K562 (cell line): ENCODE measurements around the gene CYP2W1. TPM values are rescaled to one million over a fixed set of nuclear protein-coding genes. Genes with fewer than 3 reads are reported as not detected.
A peak's percentile ranks its signal among the peaks of the same experiment; 100 is the strongest.

Source experiments
- ATAC-seq: fragments of 200-7000 bp; cut with Tn5 transposase; 3 replicates; pipeline ENCODE4 v1.9.1; 2020; ENCODE audit warnings: moderate library complexity
- BruUV-seq: library from RNA; stranded (reverse); fragments of 400-500 nt; replicated peaks from 2 replicates; lab custom pipeline; 2021; lab: Mats Ljungman, UMichigan
- CTCF ChIA-PET: fragments of 300-600 bp; formaldehyde crosslinking; extraction: SDS; loops from one replicate; lab custom pipeline; 2021; ENCODE audit warnings: low intra/inter-chr PET ratio; lab: Yijun Ruan, JAX
- POLR2A ChIA-PET: fragments of 300-600, 350-650 bp; sonication (Branson Sonifier 250); formaldehyde crosslinking; extraction: SDS; loops from one replicate; lab custom pipeline; 2021; ENCODE audit warnings: antibody characterized with exemption, inconsistent platforms; lab: Yijun Ruan, JAX
- DNase-seq, 4 experiments: peaks; one replicate each; pipeline versions ENCODE4 v3.0.0 to v3.0.0-alpha.2; 2011 to 2018; ENCODE audit warnings: low spot score in 3 of 4, mixed read lengths in 3 of 4; ENCODE audit errors: extremely low read depth in 1 of 4
- FAIRE-seq: peaks from 2 replicates; lab custom pipeline; 2011; peaks lifted over from hg19 to GRCh38; lab: Jason Lieb, UNC
- H2AFZ ChIP-seq: 2 replicates; pipeline ENCODE4 v1.6.0; 2011; ENCODE audit warnings: low read depth, low read length, control low read depth, inconsistent platforms
- H3K27ac ChIP-seq: fragments of 200-600 bp; 3 replicates; pipeline ENCODE4 v1.8.0; 2011; ENCODE audit warnings: low read depth, mild to moderate bottlenecking, control low read depth, inconsistent platforms, low read length, moderate library complexity, mixed read lengths; ENCODE audit errors: extremely low read depth
- H3K27me3 ChIP-seq, 2 experiments: fragments of 300-600 bp in 1 of 2; 2 replicates in 1 of 2; 3 replicates in 1 of 2; pipeline versions ENCODE4 v1.6.0 to v1.8.0; 2011; ENCODE audit warnings: inconsistent platforms in 2 of 2, low read length in 2 of 2, mild to moderate bottlenecking in 1 of 2, mixed read lengths in 1 of 2, moderate library complexity in 1 of 2; ENCODE audit not compliant: control insufficient read depth in 2 of 2, insufficient read depth in 2 of 2
- H3K36me3 ChIP-seq: fragments of 300-600 bp; 3 replicates; pipeline ENCODE4 v1.8.0; 2011; ENCODE audit warnings: mild to moderate bottlenecking, low read length, inconsistent platforms; ENCODE audit not compliant: control insufficient read depth, insufficient read depth
- H3K4me1 ChIP-seq, 2 experiments: fragments of 200-600 bp in 1 of 2; replicated peaks in 1 of 2; 2 replicates in 1 of 2; 3 replicates in 1 of 2; pipeline versions ENCODE4 v1.5.1 to v1.8.0; 2011; ENCODE audit warnings: inconsistent platforms in 2 of 2, low read length in 2 of 2, mild to moderate bottlenecking in 1 of 2, mixed read lengths in 1 of 2, moderate library complexity in 1 of 2; ENCODE audit not compliant: control insufficient read depth in 2 of 2, insufficient read depth in 2 of 2
- H3K4me2 ChIP-seq: 2 replicates; pipeline ENCODE4 v1.6.1; 2011; ENCODE audit warnings: low read length, control low read depth, inconsistent platforms, mixed read lengths; ENCODE audit not compliant: insufficient read depth
- H3K4me3 ChIP-seq: fragments of 200-600 bp; sonication (generic), shearing (Covaris generic); 2 replicates; pipeline ENCODE4 v1.5.1; 2016; ENCODE audit warnings: control low read depth, inconsistent platforms
- H3K79me2 ChIP-seq: fragments of 200-600 bp; 3 replicates; pipeline ENCODE4 v1.8.0; 2011; ENCODE audit warnings: low read length, inconsistent platforms; ENCODE audit not compliant: control insufficient read depth, insufficient read depth
- H3K9ac ChIP-seq, 2 experiments: 2 replicates each; pipeline versions ENCODE4 v1.6.0 to v1.6.1; 2011; ENCODE audit warnings: low read depth in 2 of 2, low read length in 2 of 2, control low read depth in 1 of 2, inconsistent platforms in 1 of 2, mild to moderate bottlenecking in 1 of 2, mixed read lengths in 1 of 2; ENCODE audit not compliant: insufficient read depth in 1 of 2
- H3K9me1 ChIP-seq: one replicate; pipeline ENCODE4 v1.6.0; 2011; ENCODE audit warnings: inconsistent platforms, mild to moderate bottlenecking, low read length, moderate library complexity; ENCODE audit not compliant: control insufficient read depth, insufficient read depth
- H3K9me3 ChIP-seq: replicated peaks from 2 replicates; pipeline ENCODE4 v1.5.1; 2011; ENCODE audit warnings: low read depth, low read length, inconsistent platforms; ENCODE audit not compliant: control insufficient read depth, insufficient read depth
- H4K20me1 ChIP-seq: replicated peaks from 2 replicates; pipeline ENCODE4 v1.6.1; 2011; ENCODE audit warnings: low read length, inconsistent platforms, mixed read lengths; ENCODE audit not compliant: control insufficient read depth, insufficient read depth
- ELF2 ChIP-seq: fragments of 250-450 bp; sonication (Bioruptor Pico); IDR thresholded peaks from 2 replicates; pipeline ENCODE4 v1.5.0; 2021; ENCODE audit warnings: mild to moderate bottlenecking
- POLR2A ChIP-seq: fragments of 450-650 bp; conservative IDR thresholded peaks from 2 replicates; pipeline ENCODE4 v1.6.1; 2016
- POLR2G ChIP-seq: fragments of 200-400 bp; formaldehyde crosslinking; IDR thresholded peaks from 2 replicates; pipeline ENCODE4 v1.6.1; 2017; ENCODE audit warnings: low read depth, mild to moderate bottlenecking, antibody characterized with exemption, low read length, moderate library complexity
- U2AF2 ChIP-seq: fragments of 200-400 bp; formaldehyde crosslinking; optimal IDR thresholded peaks from 2 replicates; pipeline ENCODE3; 2017; ENCODE audit warnings: low read depth, mild to moderate bottlenecking, low read length
- WGBS: fragments of 100-300 bp; shearing (Covaris generic); methylation state at CpG from one replicate; pipeline ENCODE4 v1.1.6; 2016; ENCODE audit warnings: low coverage, mixed read lengths; ENCODE audit not compliant: insufficient coverage; ENCODE audit errors: missing lambda C conversion rate; 5-methylcytosine and 5-hydroxymethylcytosine counted together
- in situ Hi-C: fragments of 300-500 bp; cut with MboI; formaldehyde crosslinking; loops from 4 replicates; pipeline ENCODE4 v1.15.0; 2018; ENCODE audit warnings: inconsistent platforms, mixed read lengths
- intact Hi-C: fragments of 100-400 bp; cut with micrococcal nuclease; formaldehyde crosslinking; loops from 2 replicates; pipeline ENCODE4 v1.14.2; 2022
- polyA plus RNA-seq, 8 experiments: library from polyadenylated mRNA; depleted of rRNA in 4 of 8; stranded (reverse) in 5 of 8; unstranded in 3 of 8; fragments of >200 nt; fragmentation: Nextera tagmentation in 2 of 8; fragmentation: Illumina TruSeq in 1 of 8; extraction: Ambion mirVana in 2 of 8; extraction: Trizol in 1 of 8; gene quantifications; 2 replicates each; pipeline versions ENCODE4 v1.2.1 to v1.2.3, GENCODE V29; 2011 to 2014; ENCODE audit warnings: inconsistent platforms in 1 of 8, missing spikeins in 1 of 8
- total RNA-seq, 7 experiments: library from RNA; depleted of rRNA in 6 of 7; stranded (reverse); fragments of >200 nt in 6 of 7; fragmentation: Illumina TruSeq in 2 of 7; extraction: Trizol in 2 of 7; gene quantifications; 2 replicates each; pipeline versions ENCODE4 v1.2.1 to v1.2.3, GENCODE V29; 2011 to 2021; ENCODE audit warnings: low replicate concordance in 1 of 7
- TF ChIP-seq, protein P1 (sequence below): IDR thresholded peaks from 2 replicates; pipeline ENCODE4 v1.6.1; 2011; ENCODE audit warnings: borderline replicate concordance, low read depth, mild to moderate bottlenecking, moderate library complexity, low read length; ENCODE audit not compliant: insufficient read depth, poor library complexity, severe bottlenecking

CYP2W1 gene
- total and polyA plus RNA-seq, 9 of the 15 experiments (the other 6 are each of a cell fraction or from before 2014, with no cell fraction given): not detected

DNA sequence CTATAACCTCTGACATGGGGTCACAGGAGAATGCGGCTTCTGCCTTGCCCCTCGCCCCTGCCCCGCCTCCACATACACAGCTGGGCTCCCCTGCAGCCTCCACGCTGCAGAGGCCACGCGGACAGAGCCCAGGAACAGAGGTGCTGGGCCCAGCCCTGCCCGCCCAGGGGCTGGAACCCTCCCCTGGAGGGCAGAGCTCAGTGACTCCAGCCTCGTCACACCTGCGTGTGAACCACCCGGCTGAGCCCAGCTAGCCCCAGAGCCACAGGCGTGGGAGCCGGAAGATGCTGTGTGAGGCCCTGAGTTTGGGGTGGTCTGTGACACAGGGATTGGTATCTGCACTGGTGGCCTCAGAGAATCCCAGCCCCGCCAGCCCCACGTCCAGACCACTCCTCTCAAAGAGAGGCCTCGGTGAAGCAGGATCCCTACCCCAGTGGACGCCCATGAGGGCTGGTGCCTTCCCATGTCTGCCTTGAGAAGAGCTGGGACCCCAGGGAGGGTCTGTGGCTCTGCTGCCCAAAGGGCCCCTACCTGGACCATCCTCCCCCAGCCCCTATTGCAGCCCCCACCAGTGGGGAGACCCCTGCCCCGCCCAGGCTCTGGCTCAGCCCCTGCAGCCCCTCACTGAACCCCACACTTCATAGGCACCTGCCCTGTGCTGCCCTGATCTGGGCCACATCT is 20.4 kb upstream of the CYP2W1 start:
- Histone ChIP-seq H3K4me1 (peaks cover 0 to 50% of the 10 kb centered on the region in 2 experiments; a peak in 2 of 5 replicates), H3K79me2 (no peaks in the 10 kb centered on the region), H3K27ac (no peak overlapping the region), H3K36me3 (peaks cover 9% of the 10 kb centered on the region; the same call in 2 of the 3 replicates), H3K27me3 (peaks cover 23 to 45% of the 10 kb centered on the region in 2 experiments; a peak in 4 of 5 replicates), H2AFZ (no peak overlapping the region), H3K4me3 (no peak overlapping the region), H3K4me2 (no peak overlapping the region), H3K9me3 (no peaks in the 10 kb centered on the region), H3K9me1 (no peaks in the 10 kb centered on the region), H4K20me1 (peaks cover 4% of the 10 kb centered on the region; the same call in 1 of the 2 replicates), H3K9ac (no peak overlapping the region)
- FAIRE-seq (no peak), ATAC-seq (no peak), DNase-seq (no peak)
- POLR2A ChIA-PET: interaction anchor here (0.6 to 1.5 kb wide), 3 partner anchors 11 to 53 kb away, joined by 3 to 6 read pairs (median 3); no protein-coding TSS in a partner anchor
- in situ Hi-C loops (loop anchor here (10.0 kb wide), 1 partner anchor 648 kb away; no protein-coding TSS in a partner anchor), intact Hi-C loops (loop anchor here (10.0 kb wide), 2 partner anchors 178 to 648 kb away; no protein-coding TSS in a partner anchor)
- CTCF ChIA-PET: no interaction called here
- BruUV-seq: no TSS peak
- 28% methylated on average over 17 of the region's 17 CpGs for WGBS
- TF ChIP-seq U2AF2: no peak
- TF ChIP-seq, protein P1, sequence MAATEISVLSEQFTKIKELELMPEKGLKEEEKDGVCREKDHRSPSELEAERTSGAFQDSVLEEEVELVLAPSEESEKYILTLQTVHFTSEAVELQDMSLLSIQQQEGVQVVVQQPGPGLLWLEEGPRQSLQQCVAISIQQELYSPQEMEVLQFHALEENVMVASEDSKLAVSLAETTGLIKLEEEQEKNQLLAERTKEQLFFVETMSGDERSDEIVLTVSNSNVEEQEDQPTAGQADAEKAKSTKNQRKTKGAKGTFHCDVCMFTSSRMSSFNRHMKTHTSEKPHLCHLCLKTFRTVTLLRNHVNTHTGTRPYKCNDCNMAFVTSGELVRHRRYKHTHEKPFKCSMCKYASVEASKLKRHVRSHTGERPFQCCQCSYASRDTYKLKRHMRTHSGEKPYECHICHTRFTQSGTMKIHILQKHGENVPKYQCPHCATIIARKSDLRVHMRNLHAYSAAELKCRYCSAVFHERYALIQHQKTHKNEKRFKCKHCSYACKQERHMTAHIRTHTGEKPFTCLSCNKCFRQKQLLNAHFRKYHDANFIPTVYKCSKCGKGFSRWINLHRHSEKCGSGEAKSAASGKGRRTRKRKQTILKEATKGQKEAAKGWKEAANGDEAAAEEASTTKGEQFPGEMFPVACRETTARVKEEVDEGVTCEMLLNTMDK: no peak
- no peak for TF ChIP-seq POLR2A
- no peak for TF ChIP-seq ELF2
- TF ChIP-seq POLR2G: peak; percentile 58
